Left kidney (tissue), 2 donors: ENCODE results near the gene AHNAK. TPM values are rescaled to one million over a fixed set of nuclear protein-coding genes. Genes with fewer than 3 reads are reported as not detected.

ENCODE experiments used
- DNase-seq: peaks from one replicate; pipeline ENCODE4 v3.0.0-alpha.2; 2013
- polyA plus RNA-seq: library from polyadenylated mRNA; unstranded; fragments of 120-200 nt; gene quantifications from one replicate; pipeline ENCODE4 v1.2.1, GENCODE V29; 2013; ENCODE audit not compliant: insufficient read length

AHNAK gene
- polyA plus RNA-seq, 1 donor = 199 TPM

DNA sequence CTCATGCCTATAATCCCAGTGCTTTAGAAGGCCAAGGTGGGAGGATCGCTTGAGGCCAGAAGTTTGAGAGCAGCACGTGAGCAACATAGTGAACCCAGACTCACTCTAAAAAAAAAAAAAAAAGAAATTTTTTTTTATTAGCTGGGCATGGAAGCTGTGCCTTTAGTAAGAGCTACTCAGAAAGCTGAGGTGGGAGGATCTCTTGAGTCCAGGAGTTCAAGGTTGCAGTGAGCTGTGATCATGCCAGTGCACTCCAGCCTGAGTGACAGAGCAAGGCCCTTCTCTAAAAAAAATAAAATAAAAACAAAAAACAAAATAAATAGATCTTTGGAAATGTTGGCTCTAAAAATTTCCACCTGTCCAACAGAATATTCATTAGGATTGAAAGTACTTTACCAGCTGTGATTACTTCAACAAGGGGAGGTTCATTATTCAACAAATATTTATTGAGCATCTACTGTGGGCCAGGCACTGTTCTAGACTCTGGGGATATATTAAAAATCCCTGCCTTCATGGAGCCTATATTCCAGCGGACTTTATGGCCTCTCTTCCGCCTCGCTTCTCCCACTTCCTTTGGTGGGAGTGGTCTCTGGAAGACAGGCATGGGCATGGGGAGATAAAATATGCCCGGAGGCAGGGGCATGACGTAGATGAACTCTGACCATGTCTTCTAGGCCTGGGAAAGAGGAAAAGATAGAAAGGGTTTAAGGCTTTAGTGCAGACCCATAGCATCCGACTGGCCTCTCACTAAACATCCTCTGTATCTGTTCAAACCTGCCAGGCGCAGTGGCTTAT is 47.9 kb downstream of the AHNAK start:
- no peak for DNase-seq

DNA sequence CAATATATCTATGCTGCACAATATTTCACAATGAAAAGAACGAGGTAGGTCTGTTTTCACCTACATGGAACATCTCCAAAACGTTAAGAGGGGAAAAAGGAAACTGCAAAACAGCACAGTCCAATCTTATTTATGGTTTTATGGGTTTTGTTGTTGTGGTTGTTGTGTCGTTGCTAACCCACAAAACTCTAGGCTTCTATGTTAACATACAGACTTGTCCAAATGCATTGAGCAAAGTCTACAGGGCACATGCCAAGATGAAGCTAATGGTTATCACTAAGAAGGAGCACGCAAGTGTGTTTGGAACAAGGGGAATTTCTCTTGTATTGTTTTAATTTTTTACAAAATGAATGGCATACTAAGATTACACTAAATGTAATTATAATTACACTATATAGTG is 48.6 kb downstream of the AHNAK start:
- no peak for DNase-seq

DNA sequence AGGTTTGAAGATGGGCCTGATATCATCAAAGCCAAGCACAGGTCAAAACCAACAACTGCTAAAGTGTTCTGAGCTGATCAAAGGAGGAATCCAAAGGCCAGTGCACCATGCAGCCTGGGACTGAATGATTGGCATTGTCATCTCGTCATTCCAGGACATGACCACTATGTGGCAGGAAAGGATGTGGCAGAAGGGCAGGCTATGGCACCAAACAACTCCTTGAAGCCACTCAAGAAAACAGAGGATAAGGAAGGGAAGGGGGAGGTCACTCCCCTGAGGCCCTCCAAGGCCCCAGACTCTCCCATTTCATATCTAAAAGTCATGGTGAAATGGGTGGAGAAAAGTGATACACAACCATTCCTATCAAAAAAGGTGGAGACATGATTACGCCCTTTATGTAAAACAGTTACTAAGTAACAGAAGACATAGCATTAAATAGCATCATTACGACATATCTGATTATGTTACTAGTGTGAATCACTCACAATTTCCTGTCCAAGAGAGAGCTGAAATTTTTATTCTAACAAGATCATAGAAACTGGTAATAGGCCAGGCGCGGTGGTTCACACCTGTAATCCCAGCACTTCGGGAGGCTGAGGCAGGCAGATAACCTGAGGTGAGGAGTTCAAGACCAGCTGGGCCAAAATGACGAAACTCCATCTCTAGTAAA is 49.3 kb downstream of the AHNAK start:
- DNase-seq = no peak

DNA sequence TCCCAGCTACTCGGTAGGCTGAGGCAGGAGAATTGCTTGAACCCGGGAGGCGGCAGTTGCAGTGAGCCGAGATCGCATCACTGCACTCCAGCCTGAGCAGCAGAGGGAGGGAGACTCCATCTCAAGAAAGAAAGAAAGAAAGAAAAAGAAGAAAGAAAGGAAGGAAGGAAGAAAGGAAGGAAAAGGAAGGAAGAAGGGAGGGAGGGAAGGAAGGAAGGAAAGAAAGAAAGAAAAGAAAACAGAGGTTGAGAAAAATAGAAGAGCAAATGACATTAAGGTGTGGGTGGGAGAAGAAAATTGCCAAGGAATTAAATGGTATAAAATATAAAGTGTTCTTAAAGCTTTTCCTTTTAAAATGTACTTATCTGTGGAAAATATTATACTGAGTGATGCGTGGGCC is 49.9 kb downstream of the AHNAK start:
- no peak for DNase-seq

DNA sequence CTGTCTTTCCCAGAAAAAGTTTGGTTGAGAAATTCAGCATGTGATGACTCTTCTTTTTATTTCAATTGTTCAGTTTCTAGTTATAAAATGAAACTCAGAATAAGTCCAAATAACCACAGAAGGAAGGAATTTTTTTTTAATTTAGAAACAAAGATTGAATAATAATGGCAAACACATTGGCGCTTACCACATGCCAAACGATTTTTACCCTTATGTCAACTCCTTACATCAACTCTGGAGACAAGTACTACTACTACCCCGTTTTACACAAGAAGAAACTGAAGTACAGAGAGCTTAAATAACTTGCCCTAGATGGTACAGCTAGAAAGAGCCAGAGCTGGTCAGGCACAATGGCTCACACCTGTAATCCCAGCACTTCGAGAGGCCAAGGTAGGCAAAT is 52.4 kb downstream of the AHNAK start:
- DNase-seq = no peak

DNA sequence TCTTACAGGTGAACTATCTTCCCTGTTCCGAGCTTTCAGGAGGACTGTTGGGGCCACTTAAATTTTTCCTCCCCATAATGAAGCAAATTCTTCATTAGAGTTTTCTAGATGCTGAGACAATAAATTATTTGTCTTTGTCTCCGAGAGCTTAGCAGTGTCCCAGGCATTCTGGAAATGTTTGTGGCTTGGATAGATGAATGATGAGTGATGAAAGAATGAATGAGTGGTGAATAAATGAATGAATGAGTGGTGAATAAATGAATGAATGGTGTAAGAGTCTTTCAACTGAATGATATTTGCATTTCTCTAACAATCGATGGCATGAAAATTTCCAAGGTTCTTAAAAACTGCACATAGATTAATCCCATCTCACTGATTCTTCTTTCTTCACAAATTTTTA is 52.8 kb downstream of the AHNAK start:
- no peak for DNase-seq

DNA sequence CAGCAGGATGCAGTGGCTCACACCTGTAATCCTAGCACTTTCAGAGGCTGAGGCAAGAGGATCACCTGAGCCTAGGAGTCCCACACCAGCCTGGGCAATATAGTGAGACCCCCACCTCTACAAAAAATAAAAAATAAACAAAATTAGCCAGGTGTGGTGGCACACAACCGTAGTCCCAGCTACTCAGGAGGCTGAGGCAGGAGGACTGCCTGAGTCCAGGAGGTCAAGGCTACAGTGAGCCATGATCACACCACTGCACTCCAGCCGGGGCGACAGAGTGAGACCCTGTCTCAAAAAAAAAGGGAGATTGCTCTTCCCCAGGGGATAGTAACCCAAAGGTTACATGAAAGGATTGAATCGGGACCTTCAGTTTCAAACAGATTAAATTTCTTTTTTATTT is 54.0 kb downstream of the AHNAK start:
- no peak for DNase-seq

DNA sequence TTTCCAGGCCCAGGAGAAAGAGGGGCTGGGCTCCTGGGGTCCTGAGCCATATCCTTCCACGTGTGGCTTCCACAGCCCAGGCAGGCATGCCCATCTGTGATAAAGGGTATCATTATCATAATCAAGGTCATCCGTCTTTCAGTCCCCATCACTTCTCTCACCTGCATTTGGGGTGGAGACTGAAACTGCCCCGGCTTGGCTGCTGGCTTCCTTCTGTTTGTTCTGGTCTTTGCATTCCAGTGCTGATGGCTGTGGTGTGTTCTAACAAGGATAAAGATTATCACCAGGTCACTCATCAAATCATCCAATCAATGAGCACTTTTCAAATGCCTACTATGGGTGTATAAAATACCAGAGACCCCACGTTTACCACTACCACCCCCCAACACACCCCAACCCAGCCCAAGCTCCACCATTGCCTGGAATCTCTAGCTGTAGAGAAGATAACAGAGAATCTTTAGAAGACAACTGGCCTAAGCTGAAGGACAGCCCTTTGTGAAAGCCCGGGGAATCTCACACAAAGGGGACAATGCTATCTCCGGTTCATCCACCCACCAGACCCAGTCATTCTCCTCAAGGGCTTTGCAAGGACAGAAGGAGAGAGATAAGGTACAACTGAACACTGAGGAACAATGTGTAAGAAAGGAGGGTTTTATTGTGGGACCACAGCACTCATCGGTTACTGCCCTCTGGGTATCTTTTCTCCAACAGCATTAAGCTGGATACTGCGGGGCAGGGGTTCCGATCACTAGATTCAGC is 54.9 kb downstream of the AHNAK start:
- DNase-seq = no peak

DNA sequence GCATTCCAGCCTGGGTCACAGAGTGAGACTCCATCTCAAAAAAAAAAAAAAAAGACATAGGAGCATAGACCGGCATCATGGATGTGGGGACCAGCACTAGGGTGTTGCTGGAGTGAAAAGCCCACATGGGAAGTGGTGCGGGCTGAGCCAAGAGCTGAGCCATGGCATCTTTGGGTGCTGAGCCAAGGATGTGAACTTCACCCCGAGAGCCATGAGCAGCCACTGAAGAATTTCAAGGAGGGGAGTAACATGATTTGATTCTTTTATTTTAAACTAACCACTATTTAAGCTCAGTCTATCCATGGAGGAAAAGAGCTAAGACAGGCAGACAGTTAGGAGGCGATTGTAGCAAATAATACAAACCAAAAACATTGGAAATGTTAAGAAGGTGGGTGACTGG is 57.4 kb downstream of the AHNAK start:
- no peak for DNase-seq

DNA sequence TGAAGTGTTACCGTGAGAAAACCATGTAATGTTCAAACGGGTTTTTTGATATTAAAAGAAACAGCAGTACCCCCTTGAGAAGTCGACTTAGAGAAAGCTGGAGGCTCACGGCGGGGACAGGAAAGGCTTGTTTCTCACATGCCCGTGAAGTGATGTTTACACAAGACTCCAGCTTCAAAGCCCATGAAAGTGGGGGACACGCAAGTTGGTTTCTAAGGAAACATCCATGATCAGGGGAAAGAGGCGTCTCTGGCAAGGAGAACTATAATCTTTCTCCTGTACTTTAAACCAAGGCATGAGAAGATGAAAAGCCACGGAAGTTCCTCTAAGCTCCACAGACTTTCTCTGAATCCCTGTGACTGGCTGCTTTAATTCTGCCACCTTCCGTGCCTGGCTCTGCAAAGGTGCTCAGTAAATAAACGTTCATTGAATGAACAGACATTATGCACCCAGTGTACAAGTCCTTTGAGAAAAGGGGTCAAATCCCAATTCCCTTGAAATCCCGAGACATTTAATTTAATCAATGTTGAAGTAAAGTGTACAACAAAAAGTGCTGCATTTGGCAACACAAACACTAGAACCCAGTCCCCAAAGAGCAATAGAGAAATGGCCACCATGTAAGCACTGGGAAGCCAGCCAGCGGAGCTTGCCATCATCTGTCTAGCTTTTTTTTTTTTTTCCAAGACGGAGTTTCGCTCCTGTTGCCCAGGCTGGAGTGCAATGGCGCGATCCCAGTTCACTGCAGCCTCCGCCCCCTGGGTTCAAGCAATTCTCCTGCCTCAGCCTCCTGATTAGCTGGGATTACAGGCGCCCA is 58.7 kb downstream of the AHNAK start:
- DNase-seq = no peak

DNA sequence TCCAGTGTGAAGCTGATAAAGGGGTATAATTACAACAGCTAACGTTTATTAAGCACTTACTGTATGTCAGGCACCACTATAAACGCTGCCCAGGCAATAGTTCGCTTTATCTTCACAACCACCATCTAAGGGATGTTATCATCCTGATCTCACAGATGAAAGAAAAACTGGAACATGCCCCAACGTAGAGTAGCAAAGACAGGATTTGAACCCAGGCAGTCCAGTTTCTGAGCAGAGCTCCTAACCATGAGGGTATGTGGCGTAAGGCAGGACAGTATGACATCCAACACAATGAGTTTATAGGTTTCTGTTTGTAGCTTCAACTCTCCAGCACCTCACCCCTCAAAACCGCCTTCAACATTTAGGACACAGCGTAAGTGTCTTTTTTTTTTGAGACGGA is 59.5 kb downstream of the AHNAK start:
- DNase-seq = no peak

DNA sequence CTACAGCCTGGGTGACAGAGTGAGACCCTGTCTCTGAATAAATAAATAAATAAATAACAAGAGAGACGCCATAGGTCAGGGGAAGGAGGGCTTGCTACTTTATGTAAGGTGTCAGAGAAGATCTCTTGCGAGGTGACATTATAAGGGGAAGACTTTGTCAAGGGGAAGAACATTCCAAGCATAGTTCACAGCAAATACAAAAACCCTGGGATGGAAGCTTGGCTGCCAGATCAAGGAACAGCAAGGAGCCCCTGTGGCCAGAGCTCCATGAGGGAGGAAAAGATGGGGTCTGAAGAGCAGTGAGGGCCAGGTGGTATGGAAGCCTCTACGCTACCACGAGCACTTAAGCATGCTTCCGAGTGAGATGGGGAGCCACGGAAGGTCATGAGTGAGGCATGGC is 62.3 kb downstream of the AHNAK start:
- DNase-seq = no peak

DNA sequence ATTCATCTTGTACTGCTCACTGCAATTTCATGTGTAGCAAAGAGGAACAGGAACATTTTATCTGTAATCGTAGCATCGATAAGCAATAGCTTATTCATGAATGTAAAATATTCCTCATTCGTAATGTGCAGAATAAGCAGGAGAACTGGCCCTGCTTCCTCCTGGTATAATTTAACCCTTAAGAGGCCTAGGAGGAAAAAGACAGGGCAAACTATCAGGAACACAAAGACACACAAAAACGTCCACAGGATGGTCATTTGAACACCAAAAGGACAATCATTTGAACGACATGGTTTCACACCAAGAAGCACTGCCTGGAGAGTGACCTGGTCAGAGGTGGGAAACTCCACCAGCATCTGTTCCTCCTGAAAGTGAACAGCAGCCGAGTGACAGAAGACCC is 63.9 kb downstream of the AHNAK start:
- DNase-seq = no peak

DNA sequence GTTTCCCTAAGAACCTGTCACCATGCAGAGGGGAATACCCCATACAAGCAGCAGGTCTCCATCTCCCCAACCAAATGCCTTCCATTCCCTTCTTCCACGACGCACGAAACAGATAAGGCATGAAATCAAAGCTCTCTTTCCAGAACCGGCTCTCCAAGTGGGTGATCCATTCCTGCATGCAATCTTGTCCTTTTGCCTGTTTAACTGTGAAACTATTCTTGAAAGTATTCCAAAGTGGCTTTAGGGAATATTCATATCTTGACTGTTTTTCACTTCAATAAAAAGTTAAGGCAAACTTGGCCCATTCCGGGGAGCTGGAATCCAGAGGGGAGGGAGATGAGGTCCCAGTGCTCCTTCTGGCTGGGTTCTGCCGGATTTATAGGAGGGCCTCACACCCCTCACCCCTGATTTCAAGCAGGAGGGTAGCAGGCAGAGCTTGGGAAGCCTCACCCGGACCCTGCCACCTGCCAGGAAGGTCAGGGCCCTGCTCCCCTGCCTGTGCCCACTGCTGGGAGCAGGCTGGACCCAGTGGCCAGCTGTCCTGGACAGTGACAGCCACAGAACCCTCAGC is 66.9 kb downstream of the AHNAK start:
- no peak for DNase-seq

DNA sequence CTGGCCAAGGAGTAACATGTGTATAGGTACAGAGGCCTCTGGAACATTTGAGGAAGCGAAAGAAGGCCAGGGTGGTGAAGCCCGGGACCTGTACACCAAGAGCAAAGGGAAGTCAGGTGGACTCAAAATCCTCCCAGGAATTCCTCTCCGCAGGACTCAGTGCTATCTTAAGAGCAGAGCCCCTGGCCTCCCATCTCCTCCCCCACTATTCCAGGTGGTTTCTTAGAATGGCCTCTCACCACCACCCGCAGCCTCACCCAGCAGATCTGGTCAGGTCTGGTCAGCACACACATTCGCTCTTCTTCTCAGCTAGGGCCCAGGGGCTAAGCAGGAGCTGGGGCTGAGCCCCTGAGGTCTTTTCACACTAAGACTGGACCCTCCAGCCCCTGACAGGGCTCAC is 68.7 kb downstream of the AHNAK start:
- no peak for DNase-seq

DNA sequence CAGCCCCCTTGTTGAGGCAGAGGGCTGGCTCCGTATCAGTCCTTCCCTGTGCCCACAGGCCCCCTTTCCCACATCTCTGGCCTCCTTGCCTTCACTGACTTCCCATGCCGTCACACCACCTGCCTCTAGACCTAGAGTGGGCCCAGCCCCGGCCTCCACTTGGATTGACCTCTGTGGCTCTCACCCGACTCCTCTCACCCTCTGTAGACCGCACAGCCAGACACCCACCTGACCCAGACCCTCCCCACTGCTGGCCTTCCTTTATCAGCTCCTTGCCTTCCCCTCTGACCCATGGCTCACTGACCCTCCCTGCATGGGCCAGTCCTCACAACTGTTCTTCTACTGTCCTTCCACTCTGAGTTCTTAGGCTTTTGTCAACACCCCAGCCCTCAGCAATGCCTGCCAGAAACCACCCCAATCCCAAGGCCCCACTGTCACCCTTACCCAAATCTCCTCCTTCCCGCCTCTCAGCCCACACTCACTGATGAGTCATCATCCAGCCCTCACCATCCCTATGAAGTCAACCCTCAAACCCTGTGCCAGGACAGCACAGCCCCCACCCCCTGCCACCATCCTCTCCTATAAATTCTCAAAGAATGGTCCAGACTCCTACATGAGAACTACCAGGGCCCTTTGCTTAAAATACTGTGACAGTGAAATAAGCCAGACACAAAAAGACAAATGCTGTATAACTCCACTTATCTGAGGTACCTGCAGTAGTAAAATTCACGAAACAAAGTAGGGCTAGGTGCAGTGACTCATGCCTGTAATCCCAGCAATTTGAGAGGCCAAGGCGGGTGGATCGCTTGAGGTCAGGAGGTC is 74.3 kb downstream of the AHNAK start:
- DNase-seq = no peak

DNA sequence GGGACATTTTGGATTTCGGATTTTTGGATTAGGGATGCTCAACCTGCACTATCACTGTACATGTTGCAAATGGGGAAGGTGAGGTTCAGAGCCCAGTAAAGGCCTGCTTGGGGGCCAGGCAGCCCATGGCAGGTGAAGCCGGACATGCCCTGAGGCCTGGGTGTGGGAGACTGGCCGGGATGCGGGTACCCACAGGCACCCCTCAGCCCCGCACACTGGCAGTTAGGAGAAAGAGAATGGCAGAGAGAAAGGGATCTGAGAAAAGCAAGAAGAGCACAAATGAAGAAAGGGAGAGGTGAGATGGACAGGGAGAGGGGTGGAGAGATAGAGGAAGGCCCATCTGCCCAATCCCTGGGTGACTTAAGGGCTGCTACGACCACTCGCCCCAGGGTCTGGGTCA is 75.0 kb downstream of the AHNAK start:
- DNase-seq = no peak

DNA sequence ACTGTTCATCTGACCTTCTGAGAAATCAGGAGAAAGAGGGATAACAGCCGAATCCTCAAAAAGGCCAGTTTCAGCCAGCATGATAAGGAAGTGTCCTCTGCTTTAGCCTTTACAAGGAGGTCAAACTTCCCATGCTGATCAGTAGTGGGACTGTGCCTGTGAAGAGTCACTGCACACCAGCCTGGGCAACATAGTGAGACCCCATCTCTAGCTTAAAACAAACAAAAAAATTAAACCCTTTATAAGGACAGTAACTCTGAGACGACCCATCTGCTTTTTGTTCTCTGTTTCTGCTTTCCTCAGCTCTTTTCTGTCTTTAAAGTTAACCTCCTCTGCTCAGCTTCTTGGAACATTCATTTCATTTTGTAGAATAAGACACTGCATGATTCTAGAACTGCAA is 78.0 kb downstream of the AHNAK start:
- DNase-seq = no peak

DNA sequence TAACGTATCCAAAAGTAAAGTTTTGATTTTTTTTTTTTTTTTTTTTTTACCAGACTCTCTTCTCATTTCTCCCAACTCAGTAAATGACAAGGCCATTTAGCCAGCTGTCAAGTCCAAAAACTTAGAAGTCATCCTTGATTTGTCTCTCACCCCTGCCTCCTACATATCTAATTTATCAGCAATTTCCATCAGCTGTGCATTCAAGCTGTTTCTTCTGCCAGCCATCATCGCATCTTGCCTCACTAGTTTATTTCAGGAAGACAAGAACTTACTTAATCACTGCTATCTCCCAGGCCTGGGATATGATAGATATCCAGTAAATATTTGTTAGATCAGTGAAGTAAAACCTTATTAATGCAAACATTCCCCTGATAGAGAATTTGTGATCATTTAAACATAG is 80.2 kb downstream of the AHNAK start:
- no peak for DNase-seq

DNA sequence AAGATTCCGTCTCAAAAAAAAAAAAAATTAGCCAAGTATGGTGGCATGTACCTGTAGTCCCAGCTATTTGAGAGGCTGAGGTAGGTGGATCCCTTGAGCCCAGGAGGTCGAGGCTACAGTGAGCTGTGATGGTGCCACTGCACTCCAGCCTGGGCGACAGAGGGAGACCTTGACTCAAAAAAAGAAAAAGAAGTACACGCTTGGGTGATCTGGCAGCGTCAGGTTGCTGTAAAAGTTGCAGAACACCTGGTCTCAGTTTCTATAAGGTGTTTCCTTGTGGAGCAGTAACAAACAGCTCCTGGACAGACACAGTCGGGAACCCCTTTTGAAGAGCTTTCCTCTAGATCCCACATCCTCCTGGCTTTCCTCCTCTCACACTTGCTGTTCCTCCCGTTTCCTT is 82.0 kb downstream of the AHNAK start:
- DNase-seq = no peak

DNA sequence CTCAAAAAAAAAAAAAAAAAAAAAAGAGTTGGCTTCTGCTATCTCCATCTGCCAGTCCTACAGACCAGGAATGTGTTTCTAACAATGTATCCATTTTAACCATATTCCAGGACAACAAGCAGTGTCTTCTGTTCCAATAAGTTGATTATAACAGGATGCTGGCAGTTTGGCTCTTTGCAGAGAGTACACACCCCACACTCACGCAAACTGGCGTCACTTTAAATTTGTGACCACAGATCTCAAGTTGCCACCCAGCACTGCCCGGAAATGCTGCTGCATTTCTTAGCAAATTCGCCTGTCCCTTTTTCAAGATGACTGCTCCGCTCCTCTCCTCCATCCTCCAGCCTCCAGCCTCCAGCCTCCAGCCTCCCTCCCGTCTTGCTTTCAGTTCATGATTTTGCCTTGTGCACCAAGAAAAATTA is 83.5 kb downstream of the AHNAK start:
- no peak for DNase-seq
